ENCODE measurements around the gene NEK9. TPM values are rescaled to one million over a fixed set of nuclear protein-coding genes. Genes with fewer than 3 reads are reported as not detected.
A peak's percentile ranks its signal among the peaks of the same experiment; 100 is the strongest.

The NEK9 gene
- total RNA-seq, 2 experiments from 2014 or later = 45.2 to 58.7 TPM

- intact Hi-C loops (cut with DNase I, micrococcal nuclease) = no loop called here
- peaks cover 1% of the 10 kb centered on the region for H3K9me3 Mint-ChIP-seq (ENCODE audit: low read depth)
- H3K4me3 Mint-ChIP-seq = no peak overlapping the region
- peaks cover 49% of the 10 kb centered on the region for H3K4me1 Mint-ChIP-seq
- DNase-seq (no peak), ATAC-seq (no peak)
- no peaks in the 10 kb centered on the region for H3K27me3 Mint-ChIP-seq
- ChIA-PET CTCF (interaction anchor here (0.8 kb wide), 1 partner anchor 19 kb away, joined by 8 read pairs; no protein-coding TSS in a partner anchor), POLR2A (no interaction called here)
- peaks cover 55% of the 10 kb centered on the region for H3K36me3 Mint-ChIP-seq (ENCODE audit: low read depth)
- no peak overlapping the region for H3K27ac Mint-ChIP-seq
Measured at GRCh38 chr14:75053396-75054291, 73.2 kb downstream of the NEK9 start.

GRCh38 chr14:75051556-75051899 is 75.3 kb downstream of the NEK9 start:
- DNase-seq = no peak
- peak overlapping the region; percentile 88 for H3K4me3 Mint-ChIP-seq
- intact Hi-C loops (cut with DNase I, micrococcal nuclease) = loop anchor here (1.0 to 2.0 kb wide), 3 partner anchors 13 to 288 kb away; partner anchors contain the start of genes EIF2B2 (in 2 of the 2), ACYP1 (in 1 of the 2) and YLPM1 (in 1 of the 2)
- no peak for ATAC-seq
- POLR2A ChIA-PET = no interaction called here
- no peaks in the 10 kb centered on the region for H3K27me3 Mint-ChIP-seq
- CTCF ChIA-PET = interaction anchor here (0.6 to 1.1 kb wide), 6 partner anchors 10 to 37 kb away, joined by 3 to 4 read pairs (median 3); no protein-coding TSS in a partner anchor
- peaks cover 1% of the 10 kb centered on the region for H3K9me3 Mint-ChIP-seq (ENCODE audit: low read depth)
- H3K36me3 Mint-ChIP-seq (ENCODE audit: low read depth) = peaks cover 58% of the 10 kb centered on the region
- H3K4me1 Mint-ChIP-seq = peaks cover 70% of the 10 kb centered on the region
- peak overlapping the region; percentile 94 for H3K27ac Mint-ChIP-seq

GRCh38 chr14:75050852-75051555 is 75.8 kb downstream of the NEK9 start, which contains the start of gene MLH3:
TSS of gene MLH3 (minus strand) at chr14:75051467. CDS start at chr14:75049655, 1,812 bp downstream.
- peak within 1 kb of the TSS; percentile 88 for H3K4me3 Mint-ChIP-seq
- ATAC-seq (peak; percentile 66), DNase-seq (peak; percentile 87)
- peaks cover 1% of the 10 kb centered on the region for H3K9me3 Mint-ChIP-seq (ENCODE audit: low read depth)
- no peaks in the 10 kb centered on the region for H3K27me3 Mint-ChIP-seq
- peak within 1 kb of the TSS; percentile 94 for H3K27ac Mint-ChIP-seq
- ChIA-PET POLR2A (no interaction called here), CTCF (interaction anchor here (0.6 to 1.1 kb wide), 5 partner anchors 10 to 37 kb away, joined by 3 to 4 read pairs (median 3); no protein-coding TSS in a partner anchor)
- intact Hi-C loops (cut with DNase I, micrococcal nuclease) = loop anchor here (1.0 to 2.0 kb wide), 3 partner anchors 13 to 288 kb away; partner anchors contain the start of genes EIF2B2 (in 2 of the 2), ACYP1 (in 1 of the 2) and YLPM1 (in 1 of the 2)
- peaks cover 72% of the 10 kb centered on the region for H3K4me1 Mint-ChIP-seq
- peaks cover 59% of the 10 kb centered on the region for H3K36me3 Mint-ChIP-seq (ENCODE audit: low read depth)

- ChIA-PET POLR2A (no interaction called here), CTCF (interaction anchor here (1.0 to 2.1 kb wide), 6 partner anchors 20 to 127 kb away, joined by 3 to 7 read pairs (median 4); partner anchors contain the start of genes RPS6KL1 and ZC2HC1C)
- H3K36me3 Mint-ChIP-seq (ENCODE audit: low read depth) = peaks cover 58% of the 10 kb centered on the region
- H3K4me1 Mint-ChIP-seq = peaks cover 78% of the 10 kb centered on the region
- H3K27ac Mint-ChIP-seq = peak overlapping the region; percentile 53
- no peaks in the 10 kb centered on the region for H3K27me3 Mint-ChIP-seq
- intact Hi-C loops (cut with DNase I, micrococcal nuclease) = loop anchor here (2.0 kb wide), 1 partner anchor 47 kb away; the partner anchor contains the start of gene EIF2B2 (in 2 of the 2)
- no peak for ATAC-seq
- no peak for DNase-seq
- peaks cover 1% of the 10 kb centered on the region for H3K9me3 Mint-ChIP-seq (ENCODE audit: low read depth)
- peak overlapping the region; percentile 88 for H3K4me3 Mint-ChIP-seq
Measured at GRCh38 chr14:75049731-75050201, 77.1 kb downstream of the NEK9 start.

- H3K4me3 Mint-ChIP-seq = no peak overlapping the region
- H3K27ac Mint-ChIP-seq = no peak overlapping the region
- intact Hi-C loops (cut with DNase I, micrococcal nuclease) = no loop called here
- no peak for DNase-seq
- H3K27me3 Mint-ChIP-seq = no peaks in the 10 kb centered on the region
- peaks cover 84% of the 10 kb centered on the region for H3K4me1 Mint-ChIP-seq
- H3K9me3 Mint-ChIP-seq (ENCODE audit: low read depth) = peaks cover 1% of the 10 kb centered on the region
- ChIA-PET POLR2A (interaction anchor here (0.7 kb wide), 1 partner anchor 46 kb away, joined by 4 read pairs; no protein-coding TSS in a partner anchor), CTCF (interaction anchor here (1.4 to 2.1 kb wide), 5 partner anchors 27 to 126 kb away, joined by 4 to 7 read pairs (median 5); partner anchors contain the start of gene RPS6KL1)
- no peak for ATAC-seq
- peaks cover 59% of the 10 kb centered on the region for H3K36me3 Mint-ChIP-seq (ENCODE audit: low read depth)
Measured at GRCh38 chr14:75049136-75049535, 77.7 kb downstream of the NEK9 start.

- ChIA-PET POLR2A (no interaction called here), CTCF (interaction anchor here (1.4 to 2.1 kb wide), 3 partner anchors 38 to 74 kb away, joined by 3 to 7 read pairs (median 5); no protein-coding TSS in a partner anchor)
- Mint-ChIP-seq H3K4me1 (peaks cover 76% of the 10 kb centered on the region), H3K27ac (no peak overlapping the region), H3K36me3 (ENCODE audit: low read depth) (peaks cover 52% of the 10 kb centered on the region), H3K4me3 (no peak overlapping the region), H3K9me3 (ENCODE audit: low read depth) (peaks cover 1% of the 10 kb centered on the region), H3K27me3 (no peaks in the 10 kb centered on the region)
- DNase-seq = no peak
- ATAC-seq = no peak
- intact Hi-C loops (cut with DNase I, micrococcal nuclease) = no loop called here
Measured at GRCh38 chr14:75048101-75048500, 78.7 kb downstream of the NEK9 start.

- Mint-ChIP-seq H3K9me3 (ENCODE audit: low read depth) (peaks cover 1% of the 10 kb centered on the region), H3K4me3 (no peak overlapping the region), H3K4me1 (peaks cover 70% of the 10 kb centered on the region), H3K27me3 (no peaks in the 10 kb centered on the region), H3K27ac (peak overlapping the region; percentile 49), H3K36me3 (ENCODE audit: low read depth) (peaks cover 48% of the 10 kb centered on the region)
- ChIA-PET POLR2A (no interaction called here), CTCF (interaction anchor here (1.4 kb wide), 1 partner anchor 41 kb away, joined by 3 read pairs; no protein-coding TSS in a partner anchor)
- no peak for DNase-seq
- ATAC-seq = no peak
- intact Hi-C loops (cut with DNase I, micrococcal nuclease) = no loop called here
Measured at GRCh38 chr14:75047506-75047905, 79.3 kb downstream of the NEK9 start.

GRCh38 chr14:75046899-75047298 is 79.9 kb downstream of the NEK9 start:
- no peak overlapping the region for H3K4me3 Mint-ChIP-seq
- CTCF ChIA-PET = no interaction called here
- peak; percentile 82 for ATAC-seq
- H3K27me3 Mint-ChIP-seq = no peaks in the 10 kb centered on the region
- H3K27ac Mint-ChIP-seq = peak overlapping the region; percentile 49
- no peak for DNase-seq
- H3K36me3 Mint-ChIP-seq (ENCODE audit: low read depth) = peaks cover 54% of the 10 kb centered on the region
- peaks cover 1% of the 10 kb centered on the region for H3K9me3 Mint-ChIP-seq (ENCODE audit: low read depth)
- peaks cover 69% of the 10 kb centered on the region for H3K4me1 Mint-ChIP-seq
- intact Hi-C loops (cut with DNase I, micrococcal nuclease) = no loop called here
- POLR2A ChIA-PET = no interaction called here

GRCh38 chr14:75046275-75046674 is 80.6 kb downstream of the NEK9 start:
- Mint-ChIP-seq H3K27ac (no peak overlapping the region), H3K4me1 (peaks cover 65% of the 10 kb centered on the region), H3K36me3 (ENCODE audit: low read depth) (peaks cover 54% of the 10 kb centered on the region), H3K9me3 (ENCODE audit: low read depth) (peaks cover 1% of the 10 kb centered on the region), H3K27me3 (no peaks in the 10 kb centered on the region), H3K4me3 (no peak overlapping the region)
- POLR2A ChIA-PET = interaction anchor here (0.9 kb wide), 1 partner anchor 83 kb away, joined by 3 read pairs; no protein-coding TSS in a partner anchor
- DNase-seq = no peak
- intact Hi-C loops (cut with DNase I, micrococcal nuclease) = no loop called here
- ATAC-seq = no peak
- CTCF ChIA-PET = interaction anchor here (0.6 to 2.7 kb wide), 4 partner anchors 23 to 435 kb away, joined by 3 to 8 read pairs (median 6); partner anchors contain the start of gene LTBP2

GRCh38 chr14:75044752-75045151 is 82.1 kb downstream of the NEK9 start:
- no peak overlapping the region for H3K27ac Mint-ChIP-seq
- no peak for ATAC-seq
- DNase-seq = no peak
- H3K4me3 Mint-ChIP-seq = peak overlapping the region; percentile 4
- ChIA-PET CTCF (interaction anchor here (0.5 to 2.7 kb wide), 6 partner anchors 22 to 265 kb away, joined by 3 to 8 read pairs (median 4); no protein-coding TSS in a partner anchor), POLR2A (no interaction called here)
- peaks cover 53% of the 10 kb centered on the region for H3K36me3 Mint-ChIP-seq (ENCODE audit: low read depth)
- peaks cover 53% of the 10 kb centered on the region for H3K4me1 Mint-ChIP-seq
- peaks cover 1% of the 10 kb centered on the region for H3K9me3 Mint-ChIP-seq (ENCODE audit: low read depth)
- intact Hi-C loops (cut with DNase I, micrococcal nuclease) = no loop called here
- H3K27me3 Mint-ChIP-seq = no peaks in the 10 kb centered on the region

- peaks cover under 1% of the 10 kb centered on the region for H3K9me3 Mint-ChIP-seq (ENCODE audit: low read depth)
- DNase-seq (no peak), ATAC-seq (peak; percentile 20)
- no peak overlapping the region for H3K27ac Mint-ChIP-seq
- ChIA-PET CTCF (interaction anchor here (0.5 to 2.7 kb wide), 6 partner anchors 21 to 265 kb away, joined by 3 to 8 read pairs (median 4); no protein-coding TSS in a partner anchor), POLR2A (no interaction called here)
- peaks cover 49% of the 10 kb centered on the region for H3K4me1 Mint-ChIP-seq
- intact Hi-C loops (cut with DNase I, micrococcal nuclease) = no loop called here
- H3K36me3 Mint-ChIP-seq (ENCODE audit: low read depth) = peaks cover 48% of the 10 kb centered on the region
- H3K4me3 Mint-ChIP-seq = peak overlapping the region; percentile 4
- no peaks in the 10 kb centered on the region for H3K27me3 Mint-ChIP-seq
Measured at GRCh38 chr14:75044322-75044721, 82.5 kb downstream of the NEK9 start.

Data from activated CD4-positive, alpha-beta T cell treated with anti-CD3 and anti-CD28 coated beads for 36 hours (primary cell).